ENCODE measurements around the gene SRGAP2. TPM values are rescaled to one million over a fixed set of nuclear protein-coding genes. Genes with fewer than 3 reads are reported as not detected.
"Not testable (repeated sequence)": the region's sequence is repeated elsewhere in the genome, so short reads cannot be mapped to it uniquely, and the experiment has no call there.

SRGAP2 gene
- 10 to 100 TPM; 73.5 to 99.2 TPM for total RNA-seq
- 10 to 100 TPM; 14.9 to 36.4 TPM for polyA plus RNA-seq
- long read RNA-seq, donor 1, full-length matches to known transcripts = 10 of 15 reads
- long read RNA-seq, donor 1, partial matches to known transcripts = 5 of 15 reads
- long read RNA-seq, donor 1, other reads (novel, unspliced or antisense) = 0 of 15 reads
- long read RNA-seq, donor 2, partial matches to known transcripts = 0 of 6 reads
- long read RNA-seq, donor 2, other reads (novel, unspliced or antisense) = 0 of 6 reads
- long read RNA-seq, donor 3, full-length matches to known transcripts = 16 of 22 reads
- long read RNA-seq, donor 3, partial matches to known transcripts = 6 of 22 reads
- long read RNA-seq, donor 3, other reads (novel, unspliced or antisense) = 0 of 22 reads
- long read RNA-seq, donor 4, transcript SRGAP2-209 (1 exons, 2,499 nt) = major isoform, 7 of 14 reads
- long read RNA-seq, donor 4, transcript SRGAP2-204 (3 exons, 1,108 nt) = minor isoform, 6 of 14 reads
- long read RNA-seq, donor 4, partial matches to known transcripts = 0 of 14 reads
- long read RNA-seq, donor 4, other reads (novel, unspliced or antisense) = 0 of 14 reads
- long read RNA-seq, donor 5, full-length matches to known transcripts = 18 of 23 reads
- long read RNA-seq, donor 5, partial matches to known transcripts = 5 of 23 reads
- long read RNA-seq, donor 5, other reads (novel, unspliced or antisense) = 0 of 23 reads

GRCh38 chr1:206203364-206204158 lies at the start of gene SRGAP2:
TSS of gene SRGAP2 (plus strand) at chr1:206203541. CDS start at chr1:206205971, 2,430 bp downstream.
- ATAC-seq (ENCODE audit: insufficient read depth, low FRiP score) = peak; percentile 20
- Histone ChIP-seq H3K27ac (ENCODE audit: low read depth in 1 of 2, low read length in 1 of 2) (peak within 1 kb of the TSS; percentile 66 to 79), H3K4me3 (peak within 1 kb of the TSS; percentile 28)
- H3K36me3 ChIP-seq (ENCODE audit: control insufficient read depth in 4 of 4, insufficient read depth in 4 of 4, low read length in 4 of 4); H3K9me3 ChIP-seq (ENCODE audit: control insufficient read depth in 4 of 4, insufficient read depth in 3 of 4, low read length in 3 of 4); H3K9ac ChIP-seq (ENCODE audit: insufficient read depth in 1 of 2, low read length in 2 of 2); H3K27me3 ChIP-seq (ENCODE audit: control insufficient read depth in 3 of 3, insufficient read depth in 3 of 3, low read length in 2 of 3); H3K4me1 ChIP-seq (ENCODE audit: control insufficient read depth in 5 of 5, insufficient read depth in 5 of 5, low read length in 5 of 5): not testable (repeated sequence)
- 0% methylated on average over 19 to 26 of the region's 63 CpGs for WGBS, 2 donors
- DNase-seq = peak; percentile 77 to 81 (median 80)

- not testable (repeated sequence) for H3K4me3 ChIP-seq; H3K27ac ChIP-seq (ENCODE audit: low read depth in 1 of 2, low read length in 1 of 2); DNase-seq; H3K9ac ChIP-seq (ENCODE audit: insufficient read depth in 1 of 2, low read length in 2 of 2); H3K9me3 ChIP-seq (ENCODE audit: control insufficient read depth in 4 of 4, insufficient read depth in 3 of 4, low read length in 3 of 4); H3K36me3 ChIP-seq (ENCODE audit: control insufficient read depth in 4 of 4, insufficient read depth in 4 of 4, low read length in 4 of 4); H3K27me3 ChIP-seq (ENCODE audit: control insufficient read depth in 3 of 3, insufficient read depth in 3 of 3, low read length in 2 of 3); H3K4me1 ChIP-seq (ENCODE audit: control insufficient read depth in 5 of 5, insufficient read depth in 5 of 5, low read length in 5 of 5)
- peak; percentile 87 for ATAC-seq (ENCODE audit: insufficient read depth, low FRiP score)
- 29 to 38% methylated on average over 4 of the region's 10 CpGs for WGBS, 2 donors
These were observed 35.9 kb upstream of the SRGAP2 start for GRCh38 chr1:206167350-206168029.

- ATAC-seq (ENCODE audit: insufficient read depth, low FRiP score); H3K4me1 ChIP-seq (ENCODE audit: control insufficient read depth in 5 of 5, insufficient read depth in 5 of 5, low read length in 5 of 5); H3K27ac ChIP-seq (ENCODE audit: low read depth in 1 of 2, low read length in 1 of 2); H3K9me3 ChIP-seq (ENCODE audit: control insufficient read depth in 4 of 4, insufficient read depth in 3 of 4, low read length in 3 of 4); H3K27me3 ChIP-seq (ENCODE audit: control insufficient read depth in 3 of 3, insufficient read depth in 3 of 3, low read length in 2 of 3); H3K9ac ChIP-seq (ENCODE audit: insufficient read depth in 1 of 2, low read length in 2 of 2); H3K4me3 ChIP-seq; H3K36me3 ChIP-seq (ENCODE audit: control insufficient read depth in 4 of 4, insufficient read depth in 4 of 4, low read length in 4 of 4): not testable (repeated sequence)
- peak; percentile 14 to 82 (median 75) for DNase-seq
- 41 to 49% methylated on average over 1 of the region's 3 CpGs for WGBS, 2 donors
These were observed 33.5 kb upstream of the SRGAP2 start for GRCh38 chr1:206169794-206170193.

- ATAC-seq (ENCODE audit: insufficient read depth, low FRiP score); H3K27ac ChIP-seq (ENCODE audit: low read depth in 1 of 2, low read length in 1 of 2): not testable (repeated sequence)
- WGBS, 2 donors = 89 to 94% methylated on average over 1 of the region's 2 CpGs
These were observed 30.1 kb upstream of the SRGAP2 start for GRCh38 chr1:206173110-206173719.

GRCh38 chr1:206174182-206174868 lies 29.0 kb upstream of the SRGAP2 start:
- H3K4me1 ChIP-seq (ENCODE audit: control insufficient read depth in 5 of 5, insufficient read depth in 5 of 5, low read length in 5 of 5) = not testable (repeated sequence)

More at GRCh38 chr1:206173110-206173719, 30.1 kb upstream of the SRGAP2 start:
- not testable (repeated sequence) for H3K27me3 ChIP-seq (ENCODE audit: control insufficient read depth in 3 of 3, insufficient read depth in 3 of 3, low read length in 2 of 3); H3K9ac ChIP-seq (ENCODE audit: insufficient read depth in 1 of 2, low read length in 2 of 2); H3K4me3 ChIP-seq; H3K9me3 ChIP-seq (ENCODE audit: control insufficient read depth in 4 of 4, insufficient read depth in 3 of 4, low read length in 3 of 4); H3K36me3 ChIP-seq (ENCODE audit: control insufficient read depth in 4 of 4, insufficient read depth in 4 of 4, low read length in 4 of 4); DNase-seq; H3K4me1 ChIP-seq (ENCODE audit: control insufficient read depth in 5 of 5, insufficient read depth in 5 of 5, low read length in 5 of 5)

GRCh38 chr1:206175459-206176113 lies 27.8 kb upstream of the SRGAP2 start:
- H3K9me3 ChIP-seq (ENCODE audit: control insufficient read depth in 4 of 4, insufficient read depth in 3 of 4, low read length in 3 of 4); H3K27ac ChIP-seq (ENCODE audit: low read depth in 1 of 2, low read length in 1 of 2); H3K27me3 ChIP-seq (ENCODE audit: control insufficient read depth in 3 of 3, insufficient read depth in 3 of 3, low read length in 2 of 3); H3K4me1 ChIP-seq (ENCODE audit: control insufficient read depth in 5 of 5, insufficient read depth in 5 of 5, low read length in 5 of 5); H3K36me3 ChIP-seq (ENCODE audit: control insufficient read depth in 4 of 4, insufficient read depth in 4 of 4, low read length in 4 of 4); H3K4me3 ChIP-seq; H3K9ac ChIP-seq (ENCODE audit: insufficient read depth in 1 of 2, low read length in 2 of 2): not testable (repeated sequence)
- DNase-seq (peak in 2 of 3 donors; percentile 8 to 11), ATAC-seq (ENCODE audit: insufficient read depth, low FRiP score) (peak; percentile 58)
- 44 to 45% methylated on average over 1 of the region's 4 CpGs for WGBS, 2 donors

More at GRCh38 chr1:206174182-206174868, 29.0 kb upstream of the SRGAP2 start:
- ATAC-seq (ENCODE audit: insufficient read depth, low FRiP score); H3K9me3 ChIP-seq (ENCODE audit: control insufficient read depth in 4 of 4, insufficient read depth in 3 of 4, low read length in 3 of 4); H3K9ac ChIP-seq (ENCODE audit: insufficient read depth in 1 of 2, low read length in 2 of 2); H3K27ac ChIP-seq (ENCODE audit: low read depth in 1 of 2, low read length in 1 of 2); H3K4me3 ChIP-seq; H3K27me3 ChIP-seq (ENCODE audit: control insufficient read depth in 3 of 3, insufficient read depth in 3 of 3, low read length in 2 of 3); H3K36me3 ChIP-seq (ENCODE audit: control insufficient read depth in 4 of 4, insufficient read depth in 4 of 4, low read length in 4 of 4): not testable (repeated sequence)
- DNase-seq = peak in 2 of 3 donors; percentile 20 to 44
- 76 to 83% methylated on average over 7 of the region's 7 CpGs for WGBS, 2 donors

Measured in lung (tissue), 14 donors.